ENCODE results near the gene APP. TPM values are rescaled to one million over a fixed set of nuclear protein-coding genes. Genes with fewer than 3 reads are reported as not detected.

APP gene
- total RNA-seq, 2 donors from 2014 or later, result 460 to 557 TPM

- H3K4me3 ChIP-seq (ENCODE audit: low read length), result no peak overlapping the region
- DNase-seq, result no peak
- no peaks in the 10 kb centered on the region for H3K9me3 ChIP-seq (ENCODE audit: control insufficient read depth, low read length)
- no peaks in the 10 kb centered on the region for H3K27me3 ChIP-seq (ENCODE audit: control insufficient read depth, insufficient read depth, low read length, poor library complexity, severe bottlenecking)
- H3K9me3 Mint-ChIP-seq, result no peaks in the 10 kb centered on the region
- no peaks in the 10 kb centered on the region for H3K27me3 Mint-ChIP-seq (ENCODE audit: insufficient read depth)
- H3K4me1 ChIP-seq (ENCODE audit: control insufficient read depth, insufficient read depth, low read length), result peaks cover 7% of the 10 kb centered on the region
- no peak for TF ChIP-seq CTCF (conservative IDR thresholded peaks at IDR 0.05)
- WGBS, 2 experiments (ENCODE audit: insufficient coverage in 1 of 2, insufficient read length in 1 of 2), result 79% methylated on average over 2 of the region's 2 CpGs; no CpG with 5 or more reads in 1 of the 2 experiments
- no peak overlapping the region for H3K27ac ChIP-seq (ENCODE audit: low read depth, low read length)
- H3K36me3 Mint-ChIP-seq (ENCODE audit: low read depth), result peaks cover 79% of the 10 kb centered on the region
- peaks cover 7% of the 10 kb centered on the region for H3K4me1 Mint-ChIP-seq
- H3K9ac ChIP-seq (ENCODE audit: extremely low read depth, low read length, poor library complexity, severe bottlenecking), result no peak overlapping the region
- no peak overlapping the region for H3K4me3 Mint-ChIP-seq
- peaks cover 74% of the 10 kb centered on the region for H3K36me3 ChIP-seq (ENCODE audit: control insufficient read depth, insufficient read depth, low read length)
- H3K27ac Mint-ChIP-seq, result peak overlapping the region; percentile 33
Measured at GRCh38 chr21:25901330-25901979, 269.1 kb downstream of the APP start.

DNA sequence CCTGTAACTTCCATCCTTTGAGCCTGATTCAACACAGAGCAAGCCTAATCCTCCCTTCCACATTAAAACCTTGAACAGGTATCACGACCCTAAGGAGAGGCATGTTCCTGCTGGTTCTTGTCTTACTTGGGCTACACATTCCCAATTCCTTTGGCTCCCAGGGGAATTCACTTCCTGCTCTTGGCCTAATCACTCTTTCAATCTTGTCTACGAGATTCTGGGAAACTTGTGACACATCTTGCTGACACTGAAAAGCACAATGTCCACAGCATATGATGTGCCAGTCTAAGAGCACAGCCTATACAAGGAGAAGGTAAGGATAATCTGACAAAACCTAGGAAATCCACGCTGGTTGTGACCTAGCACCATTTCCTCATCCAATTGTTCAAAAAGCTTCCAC, 271.9 kb downstream of the APP start:
- no peak for TF ChIP-seq CTCF (conservative IDR thresholded peaks at IDR 0.05)
- no peaks in the 10 kb centered on the region for H3K27me3 Mint-ChIP-seq (ENCODE audit: insufficient read depth)
- no peaks in the 10 kb centered on the region for H3K4me1 ChIP-seq (ENCODE audit: control insufficient read depth, insufficient read depth, low read length)
- no peak overlapping the region for H3K4me3 Mint-ChIP-seq
- H3K4me1 Mint-ChIP-seq, result no peaks in the 10 kb centered on the region
- no peak for DNase-seq
- no peaks in the 10 kb centered on the region for H3K27me3 ChIP-seq (ENCODE audit: control insufficient read depth, insufficient read depth, low read length, poor library complexity, severe bottlenecking)
- peaks cover 8% of the 10 kb centered on the region for H3K9me3 Mint-ChIP-seq
- WGBS, 2 experiments (ENCODE audit: insufficient coverage in 1 of 2, insufficient read length in 1 of 2), result 95% methylated on average over 3 of the region's 3 CpGs
- H3K27ac ChIP-seq (ENCODE audit: low read depth, low read length), result no peak overlapping the region
- no peak overlapping the region for H3K9ac ChIP-seq (ENCODE audit: extremely low read depth, low read length, poor library complexity, severe bottlenecking)
- peaks cover 79% of the 10 kb centered on the region for H3K36me3 ChIP-seq (ENCODE audit: control insufficient read depth, insufficient read depth, low read length)
- peaks cover 17% of the 10 kb centered on the region for H3K9me3 ChIP-seq (ENCODE audit: control insufficient read depth, low read length)
- no peak overlapping the region for H3K4me3 ChIP-seq (ENCODE audit: low read length)
- H3K36me3 Mint-ChIP-seq (ENCODE audit: low read depth), result peaks cover 79% of the 10 kb centered on the region
- peak overlapping the region; percentile 8 for H3K27ac Mint-ChIP-seq

- Histone ChIP-seq H3K36me3 (ENCODE audit: control insufficient read depth, insufficient read depth, low read length) (peaks cover 84% of the 10 kb centered on the region), H3K9ac (ENCODE audit: extremely low read depth, low read length, poor library complexity, severe bottlenecking) (no peak overlapping the region), H3K27me3 (ENCODE audit: control insufficient read depth, insufficient read depth, low read length, poor library complexity, severe bottlenecking) (no peaks in the 10 kb centered on the region), H3K27ac (ENCODE audit: low read depth, low read length) (no peak overlapping the region), H3K4me3 (ENCODE audit: low read length) (no peak overlapping the region), H3K9me3 (ENCODE audit: control insufficient read depth, low read length) (peaks cover 22% of the 10 kb centered on the region), H3K4me1 (ENCODE audit: control insufficient read depth, insufficient read depth, low read length) (no peaks in the 10 kb centered on the region)
- H3K27me3 Mint-ChIP-seq (ENCODE audit: insufficient read depth), result no peaks in the 10 kb centered on the region
- H3K27ac Mint-ChIP-seq, result no peak overlapping the region
- H3K36me3 Mint-ChIP-seq (ENCODE audit: low read depth), result peaks cover 79% of the 10 kb centered on the region
- no peak overlapping the region for H3K4me3 Mint-ChIP-seq
- peaks cover 8% of the 10 kb centered on the region for H3K9me3 Mint-ChIP-seq
- no peak for DNase-seq
- WGBS, 2 experiments (ENCODE audit: insufficient coverage in 1 of 2, insufficient read length in 1 of 2), result 96 to 100% methylated on average over 2 to 4 of the region's 4 CpGs
- H3K4me1 Mint-ChIP-seq, result no peaks in the 10 kb centered on the region
- TF ChIP-seq CTCF (conservative IDR thresholded peaks at IDR 0.05), result no peak
Measured at GRCh38 chr21:25897383-25897782, 273.2 kb downstream of the APP start.

All from endodermal cell (in vitro differentiated cells).